GM13977 (cell line): Measurements from ENCODE around the gene STX8.

ENCODE experiments used
- DNase-seq: peaks from one replicate; pipeline ENCODE4 v3.0.0; 2012; ENCODE audit warnings: low spot score
- CTCF ChIP-seq: IDR thresholded peaks from 2 replicates; pipeline ENCODE4 v1.5.1; 2012; ENCODE audit warnings: mild to moderate bottlenecking, control low read depth; ENCODE audit not compliant: insufficient read depth; ENCODE audit errors: extremely low read depth, missing control alignments
- in situ Hi-C: fragments of 300-500 bp; cut with MboI; formaldehyde crosslinking; loops from one replicate; pipeline ENCODE4 v1.12.0; 2022; ENCODE audit warnings: low sequenced_read_pairs, low pct_unique_long_range_greater_than_20kb, mixed read lengths, inconsistent platforms; ENCODE audit not compliant: unreplicated experiment

The STX8 gene

DNA sequence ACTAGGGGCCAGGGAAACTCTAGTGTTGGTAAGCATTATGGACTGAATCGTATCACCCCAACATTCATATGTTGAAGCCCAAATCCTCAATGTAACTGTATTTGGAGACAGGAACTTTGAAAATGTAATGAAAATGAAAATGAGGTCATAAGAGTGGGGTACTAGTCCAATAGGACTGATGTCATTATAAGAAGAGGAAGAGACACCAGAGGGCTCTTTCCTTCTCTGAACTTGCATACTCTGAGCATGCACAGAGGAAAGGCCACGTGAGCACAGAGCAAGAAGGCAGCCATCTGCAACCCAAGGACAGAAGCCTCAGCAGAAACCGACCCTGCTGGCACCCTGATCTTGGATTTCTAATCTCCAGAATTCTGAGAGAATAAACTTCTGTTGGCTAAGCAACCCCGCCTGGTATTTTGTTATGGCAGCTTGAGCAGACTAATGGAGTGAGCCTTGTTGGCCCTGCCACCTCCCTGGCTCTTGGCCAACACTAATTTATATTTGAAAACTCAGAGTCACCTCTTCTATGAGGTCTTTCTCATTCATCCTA lies 280.9 kb downstream of the STX8 start:
- no peak for TF ChIP-seq CTCF
- no peak for DNase-seq
- in situ Hi-C loops: no loop called here

- in situ Hi-C loops: no loop called here
These were observed 283.1 kb downstream of the STX8 start for GRCh38 chr17:9292561-9292941.

DNA sequence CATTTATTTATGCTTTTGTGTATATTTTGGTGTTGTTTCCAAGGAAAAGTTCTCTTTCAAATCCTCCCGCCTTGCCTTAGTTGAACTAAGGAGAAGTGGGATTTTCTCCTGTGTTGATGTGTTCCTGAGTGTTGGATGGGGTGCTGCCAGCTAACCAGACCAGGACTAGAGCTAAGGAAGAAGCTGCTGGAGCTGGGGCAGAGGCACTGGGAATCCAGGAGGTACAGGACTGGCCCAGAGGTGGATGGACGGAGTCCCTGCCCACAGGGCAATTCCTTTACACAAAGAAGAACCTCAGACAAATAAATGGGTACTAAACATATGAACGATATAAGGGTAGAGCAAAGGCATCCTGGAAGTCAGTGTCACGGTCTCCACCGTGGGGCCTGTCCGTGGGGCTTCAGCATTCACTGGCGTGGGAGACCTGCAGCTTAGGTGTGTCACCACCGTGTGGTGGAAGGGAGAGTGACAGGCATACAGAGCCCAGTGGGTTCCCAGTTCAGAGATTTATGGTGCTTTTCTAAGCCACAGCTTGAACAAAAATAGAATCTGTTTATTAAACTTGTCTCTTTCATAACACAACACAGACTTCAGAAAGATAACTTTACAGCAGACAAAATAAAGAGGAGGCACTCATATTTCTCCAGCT lies 283.6 kb downstream of the STX8 start:
- peak; percentile 82 for TF ChIP-seq CTCF

More at GRCh38 chr17:9292561-9292941, 283.1 kb downstream of the STX8 start:
- no peak for DNase-seq
- TF ChIP-seq CTCF: no peak

DNA sequence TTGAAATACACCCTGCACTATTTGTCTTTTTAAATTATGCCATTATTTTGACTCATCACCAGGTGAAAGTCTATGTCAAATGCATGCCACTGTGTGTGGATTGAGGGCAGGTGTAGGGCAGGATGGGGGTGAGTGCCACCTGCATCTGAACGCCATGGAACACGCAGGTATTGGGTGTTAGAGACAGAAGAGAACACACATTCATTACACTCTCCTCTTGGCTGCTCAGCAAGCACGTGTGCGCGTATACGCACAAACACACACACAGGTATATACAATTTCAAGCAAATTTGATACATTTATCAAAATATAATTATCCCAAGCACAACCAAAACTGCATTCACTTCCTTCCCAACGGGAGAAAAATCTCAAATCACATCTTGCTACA lies 285.4 kb downstream of the STX8 start:
- no peak for DNase-seq
- no peak for TF ChIP-seq CTCF
- in situ Hi-C loops: no loop called here

More for the DNA sequence above, 283.6 kb downstream of the STX8 start:
- in situ Hi-C loops: no loop called here
- peak; percentile 66 for DNase-seq

GRCh38 chr17:9287306-9287705 lies 288.3 kb downstream of the STX8 start:
- in situ Hi-C loops: no loop called here
- DNase-seq: no peak
- no peak for TF ChIP-seq CTCF

DNA sequence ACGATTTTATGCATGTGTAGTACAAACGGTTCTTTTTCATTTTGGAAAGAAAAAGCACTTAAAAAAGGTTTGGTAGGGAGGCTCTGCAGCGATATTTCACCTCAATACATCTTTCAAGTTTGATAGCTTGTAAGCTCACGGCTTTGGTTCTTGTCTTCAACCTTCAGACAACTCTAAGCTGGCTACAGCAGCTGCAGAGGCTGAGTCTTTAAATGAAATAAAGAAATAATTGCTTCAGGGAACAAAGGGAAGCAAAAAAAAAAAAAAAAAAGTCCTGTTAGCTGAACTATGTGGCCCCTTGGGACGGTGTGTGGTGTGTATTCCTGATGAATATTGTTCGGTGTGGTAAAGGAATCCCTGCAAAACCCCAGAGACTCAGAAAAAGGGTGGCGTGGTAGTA lies 289.2 kb downstream of the STX8 start:
- in situ Hi-C loops: no loop called here
- no peak for DNase-seq
- no peak for TF ChIP-seq CTCF
